Activated CD8-positive, alpha-beta memory T cell treated with anti-CD3 and anti-CD28 coated beads for 1 hour (primary cell): ENCODE measurements around the gene ORC2.
"Not testable (repeated sequence)": the region's sequence is repeated elsewhere in the genome, so short reads cannot be mapped to it uniquely, and the experiment has no call there.

Source experiments
- DNase-seq, 2 donors: peaks; one replicate each; pipeline ENCODE4 v3.0.0-alpha.2; 2020; ENCODE audit warnings: low read depth in 1 of 2; ENCODE audit errors: extremely low read depth in 1 of 2

The ORC2 gene

GRCh38 chr2:200963124-200963917, at the start of gene ORC2:
Gene ORC2 (minus strand): TSS chr2:200963660. CDS start chr2:200958123, 5,537 bp downstream.
- peak; percentile 77 to 84 for DNase-seq

- no peak for DNase-seq
Measured at GRCh38 chr2:201008296-201008829, 44.9 kb upstream of the ORC2 start.

GRCh38 chr2:201007584-201007998, 44.1 kb upstream of the ORC2 start:
- DNase-seq, result no peak

GRCh38 chr2:201006704-201007103, 43.2 kb upstream of the ORC2 start:
- DNase-seq, result no peak

GRCh38 chr2:201004370-201004769, 40.9 kb upstream of the ORC2 start:
- DNase-seq, result no peak

GRCh38 chr2:200993097-200993496, 29.6 kb upstream of the ORC2 start:
- no peak for DNase-seq

- no peak for DNase-seq
Measured at GRCh38 chr2:200987137-200987536, 23.7 kb upstream of the ORC2 start.

- no peak for DNase-seq
Measured at GRCh38 chr2:200985799-200986198, 22.3 kb upstream of the ORC2 start.

- DNase-seq, result no peak
Measured at GRCh38 chr2:200976710-200977109, 13.2 kb upstream of the ORC2 start.

- DNase-seq, result no peak
Measured at GRCh38 chr2:200975672-200976071, 12.2 kb upstream of the ORC2 start.

GRCh38 chr2:200970057-200970456, 6.6 kb upstream of the ORC2 start:
- DNase-seq, result not testable (repeated sequence)

- no peak for DNase-seq
Measured at GRCh38 chr2:200968735-200969134, 5.3 kb upstream of the ORC2 start.

- DNase-seq, result no peak
Measured at GRCh38 chr2:200968162-200968561, 4.7 kb upstream of the ORC2 start.

- DNase-seq, result no peak
Measured at GRCh38 chr2:200966770-200967169, 3.3 kb upstream of the ORC2 start.

GRCh38 chr2:200964498-200964897, 1.0 kb upstream of the ORC2 start:
- DNase-seq, result no peak

- not testable (repeated sequence) for DNase-seq
Measured at GRCh38 chr2:200963918-200964252, 425 bp upstream of the ORC2 start.

GRCh38 chr2:200962811-200963123, 693 bp downstream of the ORC2 start:
- no peak for DNase-seq

- DNase-seq, result no peak
Measured at GRCh38 chr2:200961674-200962073, 1.8 kb downstream of the ORC2 start.

- no peak for DNase-seq
Measured at GRCh38 chr2:200950378-200950777, 13.1 kb downstream of the ORC2 start.

- no peak for DNase-seq
Measured at GRCh38 chr2:200945395-200945729, 18.1 kb downstream of the ORC2 start.

GRCh38 chr2:200944467-200945394, 18.7 kb downstream of the ORC2 start:
- DNase-seq, result no peak

GRCh38 chr2:200943527-200944105, 19.8 kb downstream of the ORC2 start:
- no peak for DNase-seq
